ENCODE measurements around the gene ARHGAP30.
"Not testable (repeated sequence)": the region's sequence is repeated elsewhere in the genome, so short reads cannot be mapped to it uniquely, and the experiment has no call there.

Gene ARHGAP30

DNA sequence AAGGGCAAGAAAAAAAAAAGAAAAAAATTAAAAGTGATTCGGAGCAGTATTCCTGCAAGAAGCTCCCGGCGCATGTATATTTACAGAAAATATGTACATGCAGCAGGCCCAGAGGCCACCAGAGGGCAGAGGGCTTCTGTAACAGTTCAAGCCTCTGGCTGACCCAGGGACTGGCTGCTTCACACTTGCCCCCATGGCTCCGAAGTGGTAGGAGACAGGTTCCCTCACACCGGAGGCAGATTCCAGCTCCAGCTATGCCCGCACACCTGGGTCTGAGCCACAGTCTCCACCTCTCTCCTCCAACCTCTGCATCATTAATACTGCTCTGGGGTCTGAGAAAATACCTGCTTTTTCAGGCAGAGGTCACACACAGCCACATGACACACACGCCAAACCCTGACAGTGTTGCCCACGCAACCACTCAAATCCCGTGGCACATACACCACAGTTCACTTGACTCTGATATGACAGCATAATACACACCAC is 2.2 kb upstream of the ARHGAP30 start:
- H3K36me3 Mint-ChIP-seq (ENCODE audit: insufficient read depth) = peaks cover 26% of the 10 kb centered on the region

DNA sequence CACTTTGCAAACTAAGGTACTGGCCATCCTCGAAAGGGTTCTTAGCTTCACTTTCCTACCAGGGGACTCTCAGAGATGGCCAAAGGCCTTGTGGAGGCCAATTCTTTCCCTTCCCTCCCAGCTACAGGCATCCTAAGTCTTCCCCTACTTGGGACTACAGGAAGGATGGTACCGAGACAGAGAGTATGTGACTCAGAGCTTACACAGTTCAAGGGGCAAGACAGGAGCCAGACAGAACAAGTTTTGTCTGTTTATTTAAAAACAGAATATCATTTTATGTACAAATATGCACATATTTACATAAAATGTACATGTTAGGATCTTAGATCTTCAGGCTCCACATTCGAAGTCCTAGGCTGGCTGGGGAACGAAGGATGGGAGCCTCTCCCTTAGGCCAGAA is 1.1 kb upstream of the ARHGAP30 start:
- peaks cover 34% of the 10 kb centered on the region for H3K36me3 Mint-ChIP-seq (ENCODE audit: insufficient read depth)
- H3K9me3 Mint-ChIP-seq = no peaks in the 10 kb centered on the region
- peak overlapping the region; percentile 91 for H3K27ac Mint-ChIP-seq
- H3K27me3 Mint-ChIP-seq = no peaks in the 10 kb centered on the region
- H3K4me3 Mint-ChIP-seq = no peak overlapping the region
- peaks cover 34 to 42% of the 10 kb centered on the region in 2 donors for H3K4me1 Mint-ChIP-seq (ENCODE audit: low read depth in 2 of 2)
- DNase-seq = no peak
- ATAC-seq (replicated peaks) = no peak

More for the DNA sequence above, 2.2 kb upstream of the ARHGAP30 start:
- H3K4me3 Mint-ChIP-seq = no peak overlapping the region
- no peaks in the 10 kb centered on the region for H3K9me3 Mint-ChIP-seq
- DNase-seq = peak in 2 of 3 experiments; percentile 21 to 35
- peaks cover 29 to 36% of the 10 kb centered on the region in 2 donors for H3K4me1 Mint-ChIP-seq (ENCODE audit: low read depth in 2 of 2)
- H3K27me3 Mint-ChIP-seq = no peaks in the 10 kb centered on the region
- ATAC-seq (replicated peaks) = no peak
- peak overlapping the region; percentile 0 to 91 for H3K27ac Mint-ChIP-seq

DNA sequence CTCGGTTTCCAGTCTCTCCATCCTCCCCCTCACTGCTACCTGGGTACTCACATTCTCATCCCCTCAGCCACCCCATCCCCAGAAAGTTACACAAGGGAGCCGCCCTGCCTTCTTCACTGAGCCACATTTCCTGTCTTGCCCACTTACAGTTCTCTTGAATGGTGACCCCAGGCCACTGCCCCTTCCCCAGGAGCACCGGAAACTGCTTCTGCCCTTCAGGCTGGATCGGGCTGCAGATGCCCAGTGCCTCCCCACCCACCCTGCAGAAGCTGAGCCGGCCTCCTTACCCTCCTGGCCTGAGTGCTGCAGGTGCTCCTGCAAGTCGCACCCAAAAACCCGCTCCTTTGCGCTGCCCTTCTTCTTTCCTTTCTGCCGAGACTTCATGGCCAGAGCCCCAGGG is 450 bp downstream of the ARHGAP30 start:
- Mint-ChIP-seq H3K27ac (peak overlapping the region; percentile 91), H3K36me3 (ENCODE audit: insufficient read depth) (peaks cover 43% of the 10 kb centered on the region), H3K9me3 (no peaks in the 10 kb centered on the region), H3K4me1 (ENCODE audit: low read depth in 2 of 2) (peaks cover 40 to 49% of the 10 kb centered on the region in 2 donors), H3K27me3 (no peaks in the 10 kb centered on the region), H3K4me3 (peak overlapping the region; percentile 81 to 92)
- no peak for ATAC-seq (replicated peaks)
- peak in 1 of 3 experiments; percentile 14 for DNase-seq

DNA sequence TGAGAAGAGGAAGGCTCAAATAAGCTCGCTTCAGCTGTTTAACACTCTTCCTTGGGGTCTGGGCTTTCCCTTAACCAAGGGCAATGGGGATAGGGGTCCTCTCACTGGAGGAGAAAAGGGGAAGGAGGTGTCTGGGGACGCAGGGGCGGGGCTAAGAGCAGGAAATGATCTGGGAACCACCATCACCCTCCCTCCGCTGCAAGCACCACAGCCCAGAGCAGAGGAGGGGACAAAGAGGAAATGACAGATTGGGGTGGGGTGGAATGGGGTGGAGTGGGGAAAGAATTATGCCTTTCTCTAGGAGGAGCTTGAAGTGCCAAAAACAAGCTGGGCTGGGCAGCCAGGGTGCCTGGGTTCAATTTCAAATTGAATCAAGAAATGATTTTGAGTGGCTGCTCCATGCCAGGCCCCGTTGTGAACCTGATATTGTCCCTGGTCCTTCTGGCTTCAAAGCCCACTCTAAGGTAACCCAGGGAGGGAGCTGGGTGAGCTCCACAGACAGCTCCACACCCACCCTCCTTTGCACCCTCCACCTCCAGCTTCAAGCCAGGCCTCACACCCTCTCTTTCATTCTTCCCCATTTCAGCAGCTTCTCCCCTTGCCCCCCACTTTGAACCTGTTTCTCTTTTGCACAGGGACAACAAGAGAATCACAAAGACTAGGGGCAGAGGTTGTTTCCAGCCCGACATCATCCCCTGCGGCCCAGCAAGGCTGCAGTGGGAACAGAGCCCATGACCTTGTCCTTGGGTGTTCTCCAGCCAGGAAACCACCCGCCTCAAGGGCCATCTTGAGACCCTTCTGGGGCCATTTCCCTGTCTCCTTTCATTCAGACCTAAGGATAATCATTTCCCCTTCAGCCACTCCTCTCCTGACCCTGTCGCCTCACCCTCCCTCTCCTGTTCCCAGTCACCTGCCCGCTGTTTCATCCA is 1.1 kb downstream of the ARHGAP30 start:
- Mint-ChIP-seq H3K36me3 (ENCODE audit: insufficient read depth) (peaks cover 48% of the 10 kb centered on the region), H3K27me3 (no peaks in the 10 kb centered on the region), H3K4me1 (ENCODE audit: low read depth in 2 of 2) (peaks cover 47 to 55% of the 10 kb centered on the region in 2 donors), H3K4me3 (peak overlapping the region; percentile 81 to 92), H3K27ac (peak overlapping the region; percentile 91), H3K9me3 (no peaks in the 10 kb centered on the region)
- ATAC-seq (replicated peaks) (peak; percentile 71), DNase-seq (peak; percentile 73 to 78 (median 74))

DNA sequence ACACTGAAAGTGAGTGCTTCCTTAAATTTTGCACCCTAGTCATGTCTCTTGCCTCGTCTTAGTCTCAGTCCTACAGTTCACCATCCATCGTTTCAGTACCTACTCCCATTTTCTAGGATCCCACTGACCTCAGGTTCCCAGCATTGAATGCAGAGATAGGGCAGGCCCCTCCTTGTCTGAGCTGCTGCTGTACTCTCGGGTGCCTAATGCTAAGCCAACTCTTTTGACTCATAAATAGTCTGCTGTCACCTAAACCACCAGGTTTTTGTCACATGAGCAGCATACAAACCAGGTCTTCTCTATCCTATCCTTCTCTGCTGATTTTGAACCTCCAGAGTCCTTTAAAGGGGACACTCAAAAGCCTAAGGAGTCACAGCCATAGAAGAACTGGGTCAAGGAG is 3.0 kb downstream of the ARHGAP30 start:
- Mint-ChIP-seq H3K4me3 (peak overlapping the region; percentile 81 to 92), H3K27me3 (no peaks in the 10 kb centered on the region), H3K4me1 (ENCODE audit: low read depth in 2 of 2) (peaks cover 57 to 62% of the 10 kb centered on the region in 2 donors), H3K27ac (peak overlapping the region; percentile 91), H3K9me3 (no peaks in the 10 kb centered on the region), H3K36me3 (ENCODE audit: insufficient read depth) (peaks cover 66% of the 10 kb centered on the region)
- ATAC-seq (replicated peaks) = no peak
- DNase-seq = no peak

DNA sequence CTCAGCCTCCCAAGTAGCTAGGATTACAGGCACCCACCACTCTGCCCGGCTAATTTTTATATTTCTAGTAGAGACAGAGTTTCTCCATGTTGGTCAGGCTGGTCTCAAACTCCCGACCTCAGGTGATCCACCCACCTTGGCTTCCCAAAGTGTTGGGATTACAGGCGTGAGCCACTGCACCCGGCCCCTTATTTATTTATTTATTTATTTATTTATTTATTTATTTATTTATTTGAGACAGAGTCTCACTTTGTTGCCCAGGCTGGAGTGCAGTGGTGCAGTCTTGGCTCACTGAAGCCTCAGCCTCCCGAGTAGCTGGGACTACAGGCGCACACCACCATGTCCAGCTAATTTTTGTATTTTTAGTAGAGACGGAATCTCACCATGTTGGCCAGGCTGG is 4.0 kb downstream of the ARHGAP30 start:
- not testable (repeated sequence) for H3K27me3 Mint-ChIP-seq; DNase-seq; ATAC-seq (replicated peaks); H3K9me3 Mint-ChIP-seq
- peaks cover 60 to 63% of the 10 kb centered on the region in 2 donors for H3K4me1 Mint-ChIP-seq (ENCODE audit: low read depth in 2 of 2)
- peaks cover 76% of the 10 kb centered on the region for H3K36me3 Mint-ChIP-seq (ENCODE audit: insufficient read depth)
- H3K27ac Mint-ChIP-seq = peak overlapping the region; percentile 89 to 91
- peak overlapping the region; percentile 81 to 92 for H3K4me3 Mint-ChIP-seq

DNA sequence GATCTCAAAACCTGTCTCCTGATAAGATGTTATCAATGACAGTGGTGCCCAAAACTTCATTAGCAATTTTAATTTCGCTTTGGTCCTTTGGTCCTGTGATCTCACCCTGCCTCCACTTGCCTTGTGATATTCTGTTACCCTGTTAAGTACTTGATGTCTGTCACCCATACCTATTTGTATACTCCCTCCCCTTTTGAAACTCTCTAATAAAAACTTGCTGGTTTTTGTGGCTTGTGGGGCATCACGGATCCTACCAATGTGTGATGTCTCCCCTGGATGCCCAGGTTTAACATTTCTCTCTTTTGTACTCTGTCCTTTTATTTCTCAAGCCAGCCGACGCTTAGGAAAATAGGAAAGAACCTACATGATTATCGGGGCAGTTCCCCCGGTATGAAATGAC is 5.8 kb downstream of the ARHGAP30 start:
- ATAC-seq (replicated peaks); H3K9me3 Mint-ChIP-seq; H3K27me3 Mint-ChIP-seq: not testable (repeated sequence)
- H3K4me1 Mint-ChIP-seq (ENCODE audit: low read depth in 2 of 2) = peaks cover 68 to 71% of the 10 kb centered on the region in 2 donors
- peaks cover 84% of the 10 kb centered on the region for H3K36me3 Mint-ChIP-seq (ENCODE audit: insufficient read depth)
- peak in 1 of 3 experiments; percentile 13 for DNase-seq
- H3K4me3 Mint-ChIP-seq = peak overlapping the region; percentile 81 to 92
- peak overlapping the region; percentile 89 to 91 for H3K27ac Mint-ChIP-seq

DNA sequence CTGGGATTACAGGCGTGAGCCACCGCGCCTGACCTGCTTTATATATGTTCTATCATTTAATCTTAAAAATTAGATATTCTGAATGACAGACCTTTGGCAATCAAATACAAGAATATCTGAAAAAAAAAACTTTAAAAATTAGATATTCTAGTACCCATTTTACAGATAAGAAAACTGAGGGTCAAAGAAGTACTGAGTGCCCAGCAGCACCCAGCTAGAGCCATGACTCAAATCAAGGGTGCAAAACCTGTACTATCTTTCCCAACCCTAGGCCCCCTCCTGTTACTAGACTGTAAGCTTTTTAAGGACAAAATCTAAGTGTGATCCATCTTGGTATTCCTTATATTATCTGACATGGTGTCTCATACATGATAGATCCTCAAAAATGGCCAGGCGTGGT is 8.3 kb downstream of the ARHGAP30 start:
- peaks cover 53 to 59% of the 10 kb centered on the region in 2 donors for H3K4me1 Mint-ChIP-seq (ENCODE audit: low read depth in 2 of 2)
- no peaks in the 10 kb centered on the region for H3K27me3 Mint-ChIP-seq
- ATAC-seq (replicated peaks) (no peak), DNase-seq (no peak)
- peaks cover 88% of the 10 kb centered on the region for H3K36me3 Mint-ChIP-seq (ENCODE audit: insufficient read depth)
- peak overlapping the region; percentile 44 to 81 for H3K4me3 Mint-ChIP-seq
- H3K9me3 Mint-ChIP-seq = no peaks in the 10 kb centered on the region
- H3K27ac Mint-ChIP-seq = peak overlapping the region; percentile 89 to 91

DNA sequence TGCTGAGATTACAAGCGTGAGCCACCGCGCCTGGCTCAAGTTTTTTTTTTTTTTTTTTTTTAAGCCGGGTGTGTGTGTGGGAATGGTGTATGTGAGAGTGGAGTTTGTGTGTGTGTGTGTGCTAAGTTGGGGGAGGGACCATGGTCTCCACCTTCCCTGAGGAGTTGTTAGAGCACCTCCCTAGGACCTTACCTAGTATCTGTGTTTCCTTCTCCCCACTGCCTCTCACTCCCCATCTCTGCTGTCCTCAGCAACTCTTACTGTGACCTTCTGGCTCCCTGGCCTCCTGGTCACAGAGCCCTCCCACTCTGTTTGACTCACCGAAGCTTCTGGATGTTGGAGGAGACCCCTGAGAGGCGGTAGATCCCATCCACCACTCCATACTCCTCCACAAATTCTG is 10.4 kb downstream of the ARHGAP30 start:
- Mint-ChIP-seq H3K4me3 (peak overlapping the region; percentile 44 to 50), H3K27me3 (no peaks in the 10 kb centered on the region), H3K9me3 (no peaks in the 10 kb centered on the region), H3K4me1 (ENCODE audit: low read depth in 2 of 2) (peaks cover 52 to 60% of the 10 kb centered on the region in 2 donors), H3K27ac (peak overlapping the region; percentile 89 to 91), H3K36me3 (ENCODE audit: insufficient read depth) (peaks cover 93% of the 10 kb centered on the region)
- no peak for ATAC-seq (replicated peaks)
- DNase-seq = no peak

DNA sequence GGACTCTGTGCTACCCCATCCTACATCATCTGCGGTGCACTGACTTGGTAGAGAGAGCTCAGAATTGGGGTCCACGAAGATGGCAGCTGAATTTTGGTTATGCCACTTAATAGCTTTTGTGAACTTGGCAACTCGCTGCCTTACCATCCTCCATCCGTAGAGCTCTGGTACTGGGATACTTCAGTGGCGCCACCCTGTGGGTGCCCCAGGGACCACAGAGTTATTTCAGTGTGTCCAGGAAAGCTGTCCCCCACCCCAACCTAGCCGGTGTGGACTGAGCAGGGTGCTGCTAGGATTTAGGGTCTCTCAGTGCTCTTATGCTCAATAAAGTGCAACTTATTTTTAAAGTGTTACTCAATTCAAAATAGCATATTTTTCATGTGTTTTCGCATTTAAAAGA is 14.9 kb downstream of the ARHGAP30 start:
- Mint-ChIP-seq H3K9me3 (no peaks in the 10 kb centered on the region), H3K36me3 (ENCODE audit: insufficient read depth) (peaks cover 95% of the 10 kb centered on the region), H3K27me3 (no peaks in the 10 kb centered on the region), H3K4me1 (ENCODE audit: low read depth in 2 of 2) (peaks cover 34 to 37% of the 10 kb centered on the region in 2 donors), H3K27ac (peak overlapping the region in 1 of 2 donors; percentile 41), H3K4me3 (no peak overlapping the region)
- DNase-seq (no peak), ATAC-seq (replicated peaks) (no peak)

DNA sequence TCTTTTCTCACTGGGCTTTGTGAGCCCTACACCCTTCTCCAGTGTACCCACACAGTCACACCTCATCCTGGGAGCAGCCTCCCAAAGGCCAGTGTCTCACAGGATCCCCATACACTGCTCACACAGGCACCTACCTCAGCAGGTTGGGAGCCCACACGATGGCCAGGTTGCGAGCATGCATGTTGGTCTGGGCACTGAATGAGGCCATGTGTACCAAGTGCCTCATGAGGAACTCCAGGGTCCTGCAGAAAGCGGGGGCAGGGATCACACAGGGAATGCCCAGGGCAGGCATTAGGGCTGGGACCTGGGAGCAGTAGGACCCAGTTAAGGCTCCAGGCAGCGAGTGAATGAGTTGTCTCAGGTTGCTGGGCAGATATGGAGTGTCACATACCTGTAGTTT is 15.5 kb downstream of the ARHGAP30 start:
- peak overlapping the region in 1 of 2 donors; percentile 81 for H3K27ac Mint-ChIP-seq

DNA sequence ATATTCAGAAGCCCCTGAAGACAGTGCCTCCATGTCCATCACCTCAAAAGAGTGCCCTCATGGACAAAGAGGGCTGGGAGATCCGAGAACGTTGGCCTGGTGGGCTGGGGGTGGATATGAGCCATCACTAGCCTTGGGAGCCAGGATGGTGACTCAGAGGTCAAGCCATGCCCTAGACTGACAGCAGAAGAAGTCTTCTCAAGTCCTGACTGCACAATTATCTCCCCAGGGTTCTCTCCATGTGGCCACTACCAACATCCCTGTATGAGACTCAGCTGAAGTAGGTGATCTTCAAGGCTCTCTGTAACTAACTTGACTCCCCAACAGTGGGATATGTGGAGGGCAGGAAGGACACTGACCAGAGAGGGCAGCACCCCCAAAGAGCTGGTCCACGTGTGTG is 16.8 kb downstream of the ARHGAP30 start:
- peak overlapping the region in 1 of 2 donors; percentile 59 for H3K27ac Mint-ChIP-seq
- H3K27me3 Mint-ChIP-seq = no peaks in the 10 kb centered on the region
- H3K36me3 Mint-ChIP-seq (ENCODE audit: insufficient read depth) = peaks cover 91% of the 10 kb centered on the region
- ATAC-seq (replicated peaks) (no peak), DNase-seq (no peak)
- H3K9me3 Mint-ChIP-seq = no peaks in the 10 kb centered on the region
- peaks cover 36 to 39% of the 10 kb centered on the region in 2 donors for H3K4me1 Mint-ChIP-seq (ENCODE audit: low read depth in 2 of 2)
- no peak overlapping the region for H3K4me3 Mint-ChIP-seq

More for the DNA sequence above, 15.5 kb downstream of the ARHGAP30 start:
- DNase-seq = no peak
- no peaks in the 10 kb centered on the region for H3K27me3 Mint-ChIP-seq
- no peak for ATAC-seq (replicated peaks)
- H3K4me3 Mint-ChIP-seq = no peak overlapping the region
- no peaks in the 10 kb centered on the region for H3K9me3 Mint-ChIP-seq
- peaks cover 95% of the 10 kb centered on the region for H3K36me3 Mint-ChIP-seq (ENCODE audit: insufficient read depth)
- peaks cover 30 to 31% of the 10 kb centered on the region in 2 donors for H3K4me1 Mint-ChIP-seq (ENCODE audit: low read depth in 2 of 2)

DNA sequence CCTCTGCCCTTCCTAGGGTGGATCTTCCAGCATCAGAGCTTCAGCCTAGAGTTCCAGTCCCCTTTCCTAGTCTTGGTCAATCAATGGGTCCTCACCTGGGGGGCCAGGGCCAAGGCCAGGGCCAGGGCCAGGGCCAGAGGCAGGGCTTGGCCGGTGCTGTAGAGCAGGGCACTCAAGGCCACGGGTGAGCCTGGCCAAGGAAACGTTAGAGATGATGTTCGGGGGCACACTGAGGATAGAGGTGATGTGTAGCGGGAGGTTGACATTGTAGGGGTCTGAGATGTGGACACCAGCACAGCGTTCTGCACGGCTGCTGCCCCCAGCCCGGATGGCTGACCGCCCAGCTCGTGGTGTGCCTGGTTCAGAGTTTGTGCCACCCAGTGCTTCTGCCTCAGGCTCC is 18.5 kb downstream of the ARHGAP30 start:
- Mint-ChIP-seq H3K4me1 (ENCODE audit: low read depth in 2 of 2) (peaks cover 34 to 35% of the 10 kb centered on the region in 2 donors), H3K9me3 (no peaks in the 10 kb centered on the region), H3K36me3 (ENCODE audit: insufficient read depth) (peaks cover 86% of the 10 kb centered on the region), H3K4me3 (no peak overlapping the region), H3K27ac (peak overlapping the region; percentile 10 to 54), H3K27me3 (no peaks in the 10 kb centered on the region)
- DNase-seq = no peak
- ATAC-seq (replicated peaks) = no peak
